ENCODE results near the gene PRKN.
"Not testable (repeated sequence)": the region's sequence is repeated elsewhere in the genome, so short reads cannot be mapped to it uniquely, and the experiment has no call there.

The PRKN gene

GRCh38 chr6:161313475-161313874 lies 1414.1 kb downstream of the PRKN start:
- DNase-seq (ENCODE audit: low read depth in 2 of 2), result not testable (repeated sequence)

DNA sequence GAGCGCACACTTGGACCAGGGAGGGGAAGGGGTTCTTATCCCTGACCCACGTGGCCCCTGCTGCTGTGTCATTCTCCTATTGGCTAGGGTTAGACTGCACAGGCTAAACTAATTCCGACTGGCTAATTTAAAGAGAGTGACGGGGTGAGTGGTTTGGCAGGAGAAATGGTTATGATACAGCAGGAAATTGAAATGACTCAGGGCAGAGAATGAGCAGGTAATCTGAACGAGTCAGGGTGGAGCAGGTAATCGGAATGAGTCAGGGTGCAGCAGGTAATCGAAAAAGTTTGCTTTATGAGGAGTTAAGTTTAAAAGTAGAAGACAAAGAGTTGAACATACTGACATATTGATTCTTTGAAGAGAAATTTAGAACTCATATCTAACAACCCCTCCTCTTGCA lies 1417.8 kb downstream of the PRKN start:
- DNase-seq (ENCODE audit: low read depth in 2 of 2), result not testable (repeated sequence)

DNA sequence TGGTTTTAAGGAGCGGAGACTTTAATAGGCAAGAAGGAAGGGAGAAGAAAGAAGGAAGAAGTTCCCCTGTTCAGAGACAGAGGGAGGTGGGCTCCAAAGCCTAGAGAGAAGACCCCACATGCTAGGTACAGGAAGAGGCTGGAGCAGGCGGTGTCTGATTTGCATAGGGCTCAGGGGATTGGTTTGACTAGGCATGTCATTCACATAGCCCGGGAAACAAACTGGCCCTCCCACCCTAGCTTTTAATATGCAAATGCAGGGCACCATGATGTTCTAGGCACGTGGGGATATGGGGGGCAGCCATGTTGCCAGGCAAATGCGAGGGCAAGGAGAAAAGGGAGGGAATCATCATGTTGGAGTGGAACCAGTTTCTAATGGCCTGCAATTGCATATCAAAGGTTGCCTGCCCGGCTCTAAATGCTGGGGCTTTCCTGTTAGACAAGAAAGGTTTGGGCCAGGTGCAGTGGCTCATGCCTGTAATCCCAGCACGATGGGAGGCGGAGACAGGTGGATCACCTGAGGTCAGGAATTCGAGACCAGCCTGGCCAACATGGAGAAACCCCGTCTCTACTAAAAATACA lies 1419.4 kb downstream of the PRKN start:
- DNase-seq (ENCODE audit: low read depth in 2 of 2), result no peak

DNA sequence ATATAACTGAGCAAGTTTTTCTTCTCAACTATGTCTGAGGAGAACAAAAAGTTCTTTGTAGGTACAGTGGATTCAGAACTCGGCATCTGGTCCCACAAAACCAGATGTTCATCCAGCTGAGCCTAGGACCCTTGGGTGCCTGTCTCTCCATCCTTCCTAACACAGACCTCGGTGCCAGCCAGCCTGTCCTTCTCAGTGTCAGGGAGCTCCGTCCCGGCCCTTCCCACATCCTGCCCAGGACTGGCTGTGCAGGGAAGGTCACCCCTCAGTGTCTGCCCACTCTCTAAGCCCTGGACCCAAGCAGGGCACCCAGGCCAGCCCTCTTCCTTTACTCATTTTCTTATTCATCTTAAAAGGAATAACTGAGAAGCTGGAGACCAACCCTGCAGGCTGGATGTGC lies 1421.7 kb downstream of the PRKN start:
- no peak for DNase-seq (ENCODE audit: low read depth in 2 of 2)

DNA sequence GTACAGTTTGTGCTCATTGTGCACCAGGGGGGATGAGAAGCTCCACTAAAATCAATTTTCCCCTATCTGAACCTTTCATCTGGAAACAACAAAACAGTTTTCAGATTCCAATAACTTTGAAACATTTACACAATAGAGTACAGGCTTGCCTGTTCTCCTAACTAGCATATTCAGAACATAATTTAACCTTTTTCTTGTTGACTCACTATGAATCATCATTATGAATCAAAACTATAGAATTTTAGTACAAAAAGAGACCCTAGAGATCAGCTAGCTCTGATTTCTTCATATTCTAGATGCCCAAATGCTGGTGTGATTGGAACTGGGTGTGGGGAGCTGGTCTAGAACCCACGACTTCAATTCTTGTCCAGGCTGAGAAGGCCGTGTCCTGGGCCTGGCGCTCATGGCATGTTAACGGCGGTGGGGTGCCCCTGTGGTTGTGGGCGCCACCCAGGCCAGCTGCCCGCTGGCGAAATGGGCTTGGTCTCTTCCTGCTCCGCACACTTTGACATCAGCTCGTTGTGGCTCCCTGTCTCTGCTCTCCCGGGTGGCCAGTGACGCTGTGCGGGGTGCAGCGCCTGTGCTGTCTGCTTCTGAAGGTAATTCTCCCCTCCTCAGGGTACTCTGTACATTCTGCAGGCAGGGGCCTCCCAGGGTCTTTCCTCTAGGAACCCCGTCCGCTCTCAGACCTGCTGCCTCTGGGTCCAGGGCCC lies 1423.8 kb downstream of the PRKN start:
- DNase-seq (ENCODE audit: low read depth in 2 of 2), result no peak

GRCh38 chr6:161302949-161303348 lies 1424.6 kb downstream of the PRKN start:
- DNase-seq (ENCODE audit: low read depth in 2 of 2), result no peak

- DNase-seq (ENCODE audit: low read depth in 2 of 2), result no peak
These were observed 1426.2 kb downstream of the PRKN start for GRCh38 chr6:161301338-161301737.

DNA sequence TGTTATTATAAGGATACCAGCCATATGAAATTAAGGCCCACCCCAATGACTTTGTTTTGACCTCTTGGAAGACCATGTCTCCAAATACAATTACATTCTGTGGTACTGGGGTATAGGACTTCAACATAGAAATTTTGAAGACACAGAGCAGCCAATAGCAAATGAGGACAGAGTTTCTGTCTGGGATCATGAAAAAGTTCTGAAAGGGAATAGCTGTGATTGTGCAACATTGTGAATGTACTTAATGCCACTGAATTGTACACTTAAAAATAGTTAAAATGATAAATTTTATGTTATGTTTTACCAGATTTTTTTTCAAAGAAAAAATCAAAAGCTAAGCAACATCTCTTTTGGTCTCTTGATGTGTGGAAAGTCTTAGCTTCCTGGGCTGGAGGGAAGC lies 1426.7 kb downstream of the PRKN start:
- no peak for DNase-seq (ENCODE audit: low read depth in 2 of 2)

- no peak for DNase-seq (ENCODE audit: low read depth in 2 of 2)
These were observed 1427.8 kb downstream of the PRKN start for GRCh38 chr6:161299726-161300125.
